GM21717 (cell line): ENCODE results near the gene CHFR.
"Not testable (repeated sequence)": the region's sequence is repeated elsewhere in the genome, so short reads cannot be mapped to it uniquely, and the experiment has no call there.

Experiments used
- ATAC-seq: cut with Tn5 transposase; IDR thresholded peaks from one replicate; pipeline ENCODE4 v1.9.1; 2021; ENCODE audit warnings: mild to moderate bottlenecking, moderate library complexity; ENCODE audit not compliant: unreplicated experiment

Gene CHFR

DNA sequence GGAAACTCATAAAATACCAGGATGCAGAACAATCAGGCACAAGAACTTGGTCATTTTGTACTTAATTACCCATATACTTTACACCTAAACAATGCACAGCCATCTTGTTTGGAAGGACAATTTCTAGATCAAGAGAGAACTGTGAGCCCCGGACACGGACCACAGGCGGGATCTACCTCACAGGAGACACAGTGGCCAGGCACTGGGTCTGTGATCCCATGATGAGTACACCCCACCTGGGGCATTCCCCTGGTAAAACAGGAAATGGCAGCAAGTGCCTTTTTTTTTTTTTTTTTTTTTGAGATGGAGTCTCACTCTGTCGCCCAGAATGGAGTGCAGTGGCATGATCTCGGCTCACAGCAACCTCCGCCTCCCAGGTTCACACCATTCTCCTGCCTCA, 74.0 kb downstream of the CHFR start:
- ATAC-seq: no peak

DNA sequence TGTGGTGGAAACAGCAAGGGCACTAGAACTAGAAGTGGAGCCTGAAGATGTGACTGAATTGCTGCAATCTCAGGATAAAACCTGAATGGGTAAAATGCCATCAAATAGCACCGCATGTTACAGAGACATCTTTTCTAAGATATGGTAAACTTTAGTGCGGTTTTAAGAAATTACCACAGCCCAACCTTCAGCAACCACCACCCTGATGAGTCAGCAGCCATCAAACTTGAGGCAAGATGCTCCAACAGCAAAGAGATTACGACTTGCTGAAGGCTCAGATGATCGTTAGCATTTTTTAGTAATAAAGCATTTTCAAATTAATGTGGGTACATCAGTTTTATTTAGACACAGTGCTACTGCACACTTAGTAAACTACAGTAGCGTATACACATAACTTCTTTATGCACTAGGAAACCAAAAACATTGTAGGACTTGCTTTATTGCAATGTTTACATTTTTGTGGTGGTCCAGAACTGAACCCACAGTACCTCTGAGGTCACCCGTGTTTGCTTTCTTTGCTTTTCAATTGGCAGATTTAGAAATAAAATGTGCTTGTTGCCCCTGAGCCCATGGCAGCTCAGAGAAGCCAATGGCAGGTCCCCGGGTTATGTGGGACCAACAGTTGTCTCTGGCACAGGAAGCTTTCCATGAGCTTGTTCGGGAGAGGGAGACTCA, 74.6 kb downstream of the CHFR start:
- no peak for ATAC-seq

DNA sequence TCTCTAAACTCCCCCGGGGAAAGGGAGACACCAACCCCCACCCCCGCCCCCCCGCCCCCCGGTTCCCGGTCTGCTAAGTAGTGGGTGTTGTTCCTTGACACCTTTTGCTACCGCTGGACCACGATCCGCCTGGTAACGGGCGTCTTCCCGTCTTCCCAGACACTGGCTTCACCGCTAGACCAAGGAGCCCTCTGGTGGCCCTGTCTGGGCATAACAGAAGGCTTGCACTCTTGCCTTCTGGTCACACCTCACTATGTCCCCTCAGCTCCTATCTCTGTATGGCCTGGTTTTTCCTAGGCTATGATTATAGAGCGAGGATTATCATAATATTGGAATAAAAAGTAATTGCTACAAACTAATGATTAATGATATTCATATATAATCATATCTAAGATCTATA, 78.0 kb downstream of the CHFR start:
- ATAC-seq: not testable (repeated sequence)

DNA sequence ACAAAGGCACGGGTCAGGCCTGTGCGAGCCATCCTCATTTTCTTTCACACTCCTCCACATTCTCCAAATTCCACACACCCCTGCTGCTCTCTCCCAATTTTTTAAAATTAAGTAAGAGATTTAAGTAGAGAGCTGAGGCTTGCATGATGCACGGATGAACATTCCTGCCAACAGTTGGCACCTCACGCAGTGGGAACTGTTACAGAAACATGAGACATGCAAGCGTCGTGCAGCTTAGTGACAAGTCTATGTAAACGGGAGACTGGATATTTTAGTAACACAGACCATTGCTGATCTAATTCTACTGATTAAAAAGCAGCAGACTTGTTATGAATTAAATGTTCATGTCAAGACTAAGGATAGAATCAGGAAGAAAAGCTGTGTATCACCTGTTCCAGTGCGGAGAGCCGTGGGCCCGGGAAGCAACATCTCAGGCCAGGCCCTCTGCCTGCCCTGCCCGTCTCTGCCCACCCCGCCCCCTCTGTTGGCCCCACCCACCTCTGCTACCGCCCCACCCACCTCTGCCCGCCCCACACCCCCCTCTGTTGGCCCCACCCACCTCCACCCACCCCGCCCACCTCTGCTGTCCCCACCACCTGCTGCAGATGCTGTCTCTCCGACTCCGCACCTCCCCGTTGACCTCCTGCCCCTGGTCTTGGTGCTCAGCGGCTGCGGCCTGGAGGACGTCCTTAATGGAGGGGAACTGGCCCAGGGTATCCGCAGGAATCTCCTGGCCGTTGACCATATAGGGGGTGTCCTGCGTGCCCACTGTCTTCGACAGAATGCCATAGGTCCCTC, 79.9 kb downstream of the CHFR start:
- ATAC-seq: no peak

DNA sequence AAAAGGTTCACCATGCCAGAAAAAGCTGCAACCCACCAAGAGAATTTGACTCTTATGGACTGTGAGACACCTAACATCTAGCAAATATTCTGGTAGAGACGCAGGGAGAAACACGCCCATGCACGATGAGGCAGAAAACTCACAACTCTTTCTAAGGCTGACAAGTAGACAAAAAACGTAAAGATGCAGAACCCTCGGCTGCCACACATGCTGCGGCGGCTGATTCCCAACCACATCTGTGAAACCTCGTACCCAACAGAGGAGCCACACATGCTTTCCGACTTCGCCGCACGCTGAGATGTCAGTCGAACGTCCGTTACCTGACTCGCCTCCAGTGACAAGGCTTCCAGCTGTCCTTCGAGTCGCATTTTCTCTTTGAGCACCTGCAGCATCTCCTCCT, 80.5 kb downstream of the CHFR start:
- no peak for ATAC-seq

DNA sequence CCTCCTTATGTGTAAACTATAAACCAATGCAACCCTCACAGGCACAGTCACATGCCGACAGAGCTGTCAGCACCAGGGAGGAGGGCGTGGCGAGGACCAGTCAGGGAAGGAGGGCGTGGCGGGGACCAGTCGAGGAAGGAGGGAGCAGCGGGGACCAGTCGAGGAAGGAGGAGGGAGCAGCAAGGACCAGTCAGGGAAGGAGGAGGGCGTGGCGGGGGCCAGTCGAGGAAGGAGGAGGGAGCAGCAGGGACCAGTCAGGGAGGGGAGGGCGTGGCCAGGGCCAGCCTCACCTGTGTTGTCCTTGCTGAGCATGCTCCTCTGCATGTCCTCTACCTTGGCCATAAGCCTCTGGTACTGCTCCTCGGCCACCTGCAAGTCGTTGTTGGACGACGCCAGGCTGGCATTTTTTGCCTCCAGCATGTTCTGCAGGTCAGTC, 83.0 kb downstream of the CHFR start:
- ATAC-seq: no peak

DNA sequence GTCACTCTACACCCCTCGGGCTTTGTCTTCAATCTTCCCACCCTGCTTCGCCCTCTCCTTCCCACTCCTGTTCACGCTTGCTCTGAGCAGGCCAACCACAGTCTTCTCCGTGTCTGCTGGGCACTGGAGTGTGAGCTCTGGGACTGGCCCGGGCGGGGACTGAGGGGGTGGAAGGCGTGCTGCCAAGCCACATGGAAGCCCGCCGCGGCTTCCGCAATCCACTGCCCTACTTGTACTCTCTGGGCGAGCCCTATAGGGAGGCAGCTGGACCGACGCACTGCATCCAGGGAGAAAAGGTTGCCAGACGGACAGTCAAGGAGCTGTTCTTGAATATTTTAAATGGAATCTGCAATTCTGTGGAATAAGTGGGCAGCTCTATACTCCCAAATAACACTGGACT, 83.5 kb downstream of the CHFR start:
- ATAC-seq: no peak

DNA sequence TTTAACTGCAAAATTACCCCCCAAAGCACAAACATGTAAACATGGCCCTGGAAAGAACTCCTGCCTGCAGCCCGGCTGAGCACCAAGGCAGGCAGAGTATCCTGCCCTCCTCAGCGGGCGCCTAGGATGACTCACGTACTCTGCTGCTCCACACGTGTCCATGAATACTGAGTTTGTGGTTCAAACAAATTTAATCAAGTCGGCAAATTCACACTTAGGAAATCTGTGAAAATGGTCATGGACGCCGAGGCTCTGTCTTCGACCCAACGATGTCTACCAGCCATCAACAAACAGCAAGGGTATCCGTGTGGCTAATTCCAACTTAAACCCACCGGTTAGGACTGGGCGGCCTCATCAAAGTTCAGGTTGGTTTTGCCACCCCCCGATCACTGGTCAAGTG, 84.3 kb downstream of the CHFR start:
- ATAC-seq: no peak

DNA sequence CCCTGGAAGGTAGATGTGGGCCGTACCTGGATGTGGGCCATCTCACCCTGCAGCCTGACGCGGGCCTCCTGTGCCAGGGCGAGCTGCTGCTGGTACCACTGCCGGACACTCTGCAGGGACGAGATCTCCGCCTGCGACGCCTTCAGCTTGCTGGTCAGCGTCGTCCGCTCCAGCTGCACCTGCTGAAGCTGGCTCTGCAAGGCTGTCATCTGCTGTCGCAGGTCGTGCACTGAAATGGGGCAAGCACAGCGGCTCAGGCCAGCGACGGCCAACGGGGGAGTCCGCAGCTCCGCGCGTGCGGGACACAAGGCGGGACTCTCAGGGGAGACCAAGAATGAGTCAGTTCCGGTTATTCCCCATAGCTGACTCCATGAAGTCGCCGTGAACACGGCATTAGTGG, 85.7 kb downstream of the CHFR start:
- ATAC-seq: no peak

DNA sequence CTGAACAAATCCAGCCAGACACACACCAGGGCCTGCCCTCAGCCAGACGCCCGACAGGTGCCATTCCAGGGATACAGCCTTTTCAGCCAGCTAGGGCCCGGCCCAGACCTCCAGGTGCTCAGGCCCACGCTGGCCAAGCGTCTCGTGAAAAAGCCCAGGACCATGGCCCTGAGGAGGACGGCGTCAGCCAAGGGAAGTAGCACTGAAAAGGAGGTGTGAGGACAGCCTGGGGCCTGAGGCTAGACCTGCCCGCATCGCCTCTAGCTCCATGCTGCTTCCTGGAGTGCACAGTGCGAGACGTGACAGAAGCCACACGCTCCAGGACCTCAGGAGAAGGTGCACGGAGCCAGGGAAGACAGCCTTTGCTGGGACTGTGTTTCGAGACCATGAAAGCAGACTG, 88.6 kb downstream of the CHFR start:
- ATAC-seq: no peak

DNA sequence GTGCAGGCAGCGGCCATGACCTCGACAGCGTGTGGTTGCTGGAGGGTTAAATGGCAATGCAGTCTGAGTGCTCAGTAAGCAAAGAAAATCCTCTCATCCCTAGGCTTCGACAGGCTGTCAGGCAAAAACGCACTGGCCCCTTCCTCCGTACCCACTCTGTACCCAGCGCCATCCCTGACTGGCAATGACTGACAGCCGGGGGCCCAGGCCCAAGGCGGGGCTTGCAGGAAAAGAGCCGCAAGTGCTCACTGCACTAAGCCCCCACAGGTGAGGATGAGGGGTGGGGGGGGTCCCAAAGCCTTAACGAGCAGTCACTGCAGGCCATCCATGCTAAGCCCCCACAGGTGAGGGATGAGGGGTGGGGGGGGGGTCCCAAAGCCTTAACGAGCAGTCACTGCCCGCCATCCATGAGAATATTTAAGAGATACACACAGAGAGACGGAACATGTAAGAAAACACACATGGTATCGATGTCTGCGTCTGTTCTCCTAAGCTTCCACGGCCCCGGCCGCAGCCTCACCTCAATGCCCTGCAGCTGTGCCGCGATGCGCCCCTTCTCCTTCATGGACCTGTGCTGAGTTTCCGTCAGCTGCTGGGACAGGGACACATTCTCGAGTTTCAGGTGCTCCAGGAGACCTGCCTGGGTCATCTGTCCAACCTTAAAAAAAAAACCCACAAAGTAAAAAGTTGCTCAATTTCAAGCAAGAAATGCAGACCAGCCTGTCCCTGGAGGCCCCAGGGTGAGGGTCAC, 89.4 kb downstream of the CHFR start:
- no peak for ATAC-seq

DNA sequence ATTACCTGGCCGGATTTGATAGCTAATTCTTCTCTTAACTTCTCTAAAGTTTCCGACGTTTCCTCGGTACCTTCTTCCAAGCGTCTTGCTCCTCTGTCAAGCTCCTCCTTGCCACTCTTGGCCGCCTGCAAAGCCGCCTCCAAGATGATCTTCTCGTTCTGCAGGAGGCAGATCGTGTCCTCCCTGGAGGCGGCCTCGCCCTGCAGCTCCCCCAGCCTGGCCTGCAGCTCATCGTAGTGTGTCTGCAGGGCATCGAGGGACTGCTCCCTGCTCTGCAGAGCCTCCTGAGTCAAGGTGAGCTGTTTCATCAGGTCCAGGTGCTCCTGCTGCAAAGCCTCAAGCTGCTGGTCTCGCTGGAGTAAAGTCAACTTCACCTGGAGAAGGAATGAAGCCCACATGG, 91.6 kb downstream of the CHFR start:
- no peak for ATAC-seq

DNA sequence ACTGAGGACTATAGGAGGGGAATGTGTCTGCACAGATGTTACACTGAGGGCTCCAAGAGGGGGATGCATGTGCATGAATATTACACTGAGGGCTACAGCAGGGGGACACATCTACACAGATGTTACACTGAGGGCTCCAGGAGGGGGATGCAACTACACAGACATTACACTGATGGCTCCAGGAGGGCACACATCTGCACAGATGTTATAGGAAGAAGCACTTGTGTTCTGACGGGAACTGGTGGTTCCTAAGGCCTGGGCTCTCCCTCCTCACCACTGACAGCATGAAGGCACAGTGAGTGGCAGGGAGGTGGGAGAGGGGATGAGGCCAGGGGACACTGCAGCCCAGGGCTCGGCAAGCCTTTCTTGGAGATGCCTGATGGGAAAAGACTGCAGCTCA, 95.5 kb downstream of the CHFR start:
- not testable (repeated sequence) for ATAC-seq

DNA sequence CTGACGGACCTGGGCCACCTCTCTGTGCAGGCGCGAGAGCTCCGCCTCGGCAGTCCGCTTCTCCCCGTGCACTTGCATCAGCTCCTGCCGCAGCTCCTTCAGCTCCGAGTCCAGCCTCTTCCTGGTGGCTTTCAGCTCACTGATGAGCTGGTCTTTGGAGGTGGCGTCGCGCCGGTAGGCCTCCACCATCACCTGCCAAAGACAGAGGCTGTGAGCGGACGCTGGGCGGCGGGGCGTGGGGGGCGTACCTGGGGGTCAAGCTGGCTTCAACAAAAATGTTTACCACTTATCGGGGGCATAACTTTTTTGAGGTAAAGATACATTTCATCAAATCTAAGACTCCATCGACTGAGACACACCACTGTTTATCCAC, 98.3 kb downstream of the CHFR start:
- no peak for ATAC-seq

DNA sequence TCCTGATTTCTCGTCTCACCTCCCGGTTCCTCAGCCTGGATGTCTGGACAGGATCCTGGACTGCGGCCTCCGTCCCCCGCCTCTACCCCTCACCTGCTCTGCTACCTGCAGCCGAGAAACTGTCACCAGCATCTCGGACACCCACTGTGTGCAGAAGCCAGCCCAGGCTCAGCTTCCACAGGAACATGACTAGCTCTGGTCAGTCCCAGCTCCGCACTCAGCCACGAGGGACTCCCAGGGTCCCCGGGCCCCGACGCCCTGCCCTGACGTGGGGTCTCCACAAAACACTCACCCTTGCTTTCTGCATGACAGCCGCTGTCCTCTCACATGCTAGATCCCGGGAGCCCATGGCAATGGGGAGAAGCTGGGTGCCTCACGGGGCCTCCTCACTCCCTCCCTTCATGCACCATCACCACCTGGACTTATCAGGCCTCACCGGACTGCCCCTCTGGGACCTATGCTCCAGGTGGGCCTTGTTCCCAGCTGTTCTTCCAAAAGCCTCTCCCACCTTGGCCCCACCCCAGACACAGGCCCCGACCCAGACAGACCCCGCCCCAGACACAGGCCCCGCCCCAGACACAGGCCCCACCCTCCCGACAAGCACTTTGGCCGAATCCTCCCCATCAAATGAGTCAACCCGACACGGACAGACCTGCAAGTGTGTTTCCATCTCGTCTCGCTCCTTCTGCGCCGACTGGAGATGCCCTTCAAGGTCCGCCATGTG, 98.9 kb downstream of the CHFR start:
- ATAC-seq: no peak

DNA sequence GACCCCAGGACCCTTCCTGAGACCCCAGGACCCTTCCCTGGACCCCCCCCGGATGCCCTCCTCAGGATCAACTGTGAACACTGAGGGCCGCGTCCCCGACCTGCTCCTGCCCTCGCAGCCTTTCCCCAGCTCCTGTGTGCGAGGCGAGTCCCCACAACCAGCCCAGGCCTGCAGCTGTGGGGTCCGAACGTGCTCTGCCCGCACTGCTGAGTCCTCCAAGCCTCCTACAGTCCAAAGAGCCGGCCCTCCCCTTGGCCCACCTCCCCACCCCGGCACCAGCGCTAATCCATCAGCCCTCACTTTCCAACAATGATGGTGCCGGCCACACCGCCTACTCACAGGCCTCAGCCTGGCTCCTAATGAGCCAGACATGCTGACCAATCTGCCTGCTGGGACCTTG, 99.5 kb downstream of the CHFR start:
- ATAC-seq: no peak

DNA sequence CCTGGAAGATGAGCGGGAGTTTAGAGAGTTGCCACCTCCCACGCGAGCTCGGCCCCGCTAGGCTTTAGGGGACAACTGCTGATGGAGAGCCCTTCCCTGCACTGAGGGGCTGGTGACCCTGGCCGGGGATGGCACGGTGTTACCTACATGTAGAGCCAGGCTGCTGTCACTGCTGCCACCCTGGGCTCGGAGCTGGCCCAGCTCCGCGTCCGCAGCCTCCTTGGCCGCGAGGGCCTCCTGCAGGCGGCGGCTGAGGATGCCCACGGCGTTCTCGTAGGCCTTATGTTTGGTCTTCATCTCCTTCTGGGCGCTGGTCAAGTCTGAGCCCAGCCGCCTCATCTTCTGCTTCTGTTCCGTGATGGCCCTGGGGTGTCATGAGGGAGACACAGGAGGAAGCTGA, 101.2 kb downstream of the CHFR start:
- no peak for ATAC-seq

DNA sequence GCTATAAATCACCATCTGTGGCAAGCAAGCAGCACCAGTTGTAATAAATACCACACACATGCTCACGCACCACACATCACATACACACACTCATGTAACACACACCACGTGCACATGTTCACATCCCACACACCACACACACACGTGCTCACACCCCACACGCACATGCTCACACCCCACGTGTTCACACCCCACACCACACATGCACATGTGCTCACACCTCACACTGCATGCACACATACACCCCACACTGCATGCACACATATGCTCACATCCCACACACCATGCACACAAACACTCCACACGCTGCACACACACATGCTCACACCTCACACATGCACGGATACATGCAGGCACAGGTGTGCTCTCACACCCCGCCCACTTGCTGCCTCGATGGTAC, 102.8 kb downstream of the CHFR start:
- ATAC-seq: no peak

DNA sequence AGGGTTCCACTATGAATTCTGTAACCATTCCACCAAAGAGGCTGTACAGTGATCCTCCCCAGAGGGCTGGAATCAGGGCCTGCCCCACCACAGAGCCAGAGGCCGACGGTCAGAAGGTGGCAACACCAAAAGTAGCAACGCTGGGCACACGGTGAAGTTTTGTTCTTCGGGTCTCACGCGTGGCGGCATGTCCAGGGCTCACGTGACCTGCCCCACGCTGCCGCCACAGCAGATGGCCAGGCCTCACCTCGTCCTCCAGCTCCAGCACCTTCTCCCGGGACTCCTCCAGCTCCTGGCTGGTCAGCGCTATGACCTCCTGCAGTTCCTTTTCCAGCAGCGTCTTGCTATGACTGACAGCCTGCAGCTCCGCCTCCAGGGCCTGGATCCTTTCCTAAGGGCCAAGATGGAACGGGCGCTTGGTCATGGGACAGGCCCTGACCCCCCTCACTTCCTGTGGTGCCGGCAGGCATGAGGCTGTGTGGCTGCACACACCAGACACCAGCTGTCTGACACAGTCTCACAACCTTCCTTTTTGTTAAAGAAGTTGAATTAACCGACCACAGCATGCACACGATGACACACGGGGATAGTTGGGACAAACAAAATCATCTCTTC, 103.4 kb downstream of the CHFR start:
- no peak for ATAC-seq
